Naive thymus-derived CD8-positive, alpha-beta T cell (primary cell): ENCODE data around the gene MEAK7. TPM values are rescaled to one million over a fixed set of nuclear protein-coding genes. Genes with fewer than 3 reads are reported as not detected.

Experiments used
- ATAC-seq, 2 donors: fragments of 150-1000 bp; cut with Tn5 transposase in 1 of 2; sonication (Bioruptor Pico), chemical (Tn5 transposase) in 1 of 2; 1 replicate in 1 of 2; 2 replicates in 1 of 2; pipeline ENCODE4 v1.10.0; 2021; ENCODE audit warnings: mild to moderate bottlenecking in 2 of 2, moderate library complexity in 2 of 2
- POLR2A ChIA-PET: fragments of 350-600 bp; sonication (Branson Sonifier 250); formaldehyde crosslinking; loops from one replicate; lab custom pipeline; 2021; ENCODE audit warnings: antibody characterized with exemption; lab: Charles Lee
- DNase-seq, 10 donors: peaks; one replicate each; pipeline versions ENCODE4 v3.0.0 to v3.0.0-alpha.2; 2020 to 2022
- H3K27ac Mint-ChIP-seq, 10 donors: one replicate each; pipeline ENCODE4 v1.8.0; 2020 to 2022; ENCODE audit warnings: mild to moderate bottlenecking in 10 of 10, mixed read lengths in 10 of 10, moderate library complexity in 4 of 10, inconsistent platforms in 1 of 10
- H3K27me3 Mint-ChIP-seq, 5 donors: one replicate each; pipeline ENCODE4 v1.8.0; 2021 to 2022; ENCODE audit warnings: mixed read lengths in 5 of 5
- H3K36me3 Mint-ChIP-seq, 3 donors: one replicate each; pipeline ENCODE4 v1.8.0; 2020 to 2022; ENCODE audit warnings: mixed read lengths in 3 of 3, mild to moderate bottlenecking in 2 of 3, inconsistent platforms in 1 of 3
- H3K4me1 Mint-ChIP-seq, 4 donors: one replicate each; pipeline ENCODE4 v1.8.0; 2021 to 2022; ENCODE audit warnings: mixed read lengths in 4 of 4
- H3K4me3 Mint-ChIP-seq, 10 donors: one replicate each; pipeline ENCODE4 v1.8.0; 2020 to 2022; ENCODE audit warnings: mild to moderate bottlenecking in 10 of 10, mixed read lengths in 10 of 10, moderate library complexity in 6 of 10, inconsistent platforms in 1 of 10
- H3K9me3 Mint-ChIP-seq, 9 donors: one replicate each; pipeline ENCODE4 v1.8.0; 2020 to 2022; ENCODE audit warnings: mixed read lengths in 9 of 9, mild to moderate bottlenecking in 3 of 9, inconsistent platforms in 1 of 9, moderate library complexity in 1 of 9
- polyA plus RNA-seq, 3 donors: library from polyadenylated mRNA; unstranded; fragments of 300-500 nt; fragmentation: Illumina TruSeq; gene quantifications; one replicate each; pipeline ENCODE4 v1.2.3, GENCODE V29; 2021
- total RNA-seq, 8 experiments: library from RNA in 2 of 8; stranded (reverse) in 2 of 8; gene quantifications; one replicate each; pipeline ENCODE4 v1.2.3 and lab custom pipeline; 2021 to 2026

The MEAK7 gene
- total and polyA plus RNA-seq, 5 experiments from 2014 or later, result 3.7 to 8.9 (median 6.7) TPM

DNA sequence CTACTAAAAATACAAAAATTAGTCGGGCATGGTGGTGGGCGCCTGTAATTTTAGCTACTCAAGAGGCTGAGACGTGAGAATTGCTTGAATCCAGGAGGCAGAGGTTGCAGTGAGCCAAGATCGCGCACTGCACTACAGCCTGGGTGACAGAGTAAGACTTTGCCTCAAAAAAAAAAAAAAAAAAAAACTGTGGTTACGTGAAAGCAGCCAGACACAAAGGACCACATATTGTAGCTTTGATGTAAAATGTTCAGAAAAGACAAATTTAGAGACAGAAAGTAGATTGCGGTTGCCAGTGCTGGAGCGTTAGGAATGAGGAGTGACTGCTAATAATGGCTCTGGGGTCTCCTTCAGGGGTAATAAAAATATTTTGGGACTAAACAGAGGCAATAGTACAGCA lies 4.0 kb upstream of the MEAK7 start:
- peak in 7 of 10 donors; percentile 36 to 65 (median 50) for DNase-seq
- Mint-ChIP-seq H3K27me3 (no peaks in the 10 kb centered on the region), H3K9me3 (no peaks in the 10 kb centered on the region), H3K27ac (peak overlapping the region; percentile 11 to 94 (median 42)), H3K4me3 (peak overlapping the region; percentile 25 to 76 (median 60)), H3K36me3 (no peaks in the 10 kb centered on the region), H3K4me1 (peaks cover 28 to 87% (median 72%) of the 10 kb centered on the region in 4 donors)
- ATAC-seq, result peak; percentile 14 to 40
- POLR2A ChIA-PET, result interaction anchor here (0.7 to 1.6 kb wide), 6 partner anchors 18 to 231 kb away, joined by 3 to 4 read pairs (median 3); no protein-coding TSS in a partner anchor

DNA sequence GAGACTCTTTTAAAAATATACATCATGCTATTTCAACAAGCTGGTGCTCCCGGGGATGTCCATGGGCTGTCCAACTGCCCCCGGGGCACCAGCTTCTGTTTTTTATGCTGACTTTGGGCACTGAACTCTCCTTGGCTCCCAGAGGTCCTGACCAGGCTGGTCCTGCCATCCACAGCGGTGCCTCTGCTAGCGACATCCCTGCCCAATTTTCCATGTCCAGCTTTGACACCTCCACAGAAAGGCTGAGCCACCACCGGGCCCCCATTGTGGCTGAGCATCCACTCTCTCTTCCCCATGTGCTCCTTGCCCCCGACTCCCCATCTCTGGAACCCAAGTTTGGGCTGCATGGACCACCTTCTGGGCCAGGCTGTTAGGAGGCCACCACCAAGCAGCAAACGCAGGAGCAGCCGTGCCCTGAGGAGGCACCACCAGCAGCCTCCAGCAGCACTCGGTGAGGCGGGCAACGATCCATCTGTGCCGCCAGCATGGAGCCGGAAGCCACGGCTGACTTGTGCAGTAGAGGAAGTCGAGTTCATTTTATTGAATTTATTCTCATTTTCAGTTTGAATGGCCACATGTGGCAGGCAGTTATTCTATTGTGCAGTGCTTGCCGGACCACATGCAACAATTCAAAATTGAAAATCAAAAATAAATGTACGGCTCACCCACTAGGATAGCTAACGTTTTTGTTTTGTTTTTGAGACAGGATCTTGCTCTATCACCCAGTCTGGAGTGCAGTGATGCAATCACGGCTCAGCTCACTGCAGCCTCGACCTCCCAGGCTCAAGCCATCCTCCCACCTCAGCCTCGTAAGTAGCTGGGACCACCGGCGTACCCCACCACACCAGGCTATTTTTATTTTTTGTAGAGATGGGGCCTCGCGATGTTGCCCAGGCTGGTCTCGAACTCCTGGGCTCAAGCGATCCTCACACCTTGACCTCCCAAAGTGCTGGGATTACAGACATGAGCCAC lies 2.8 kb upstream of the MEAK7 start:
- POLR2A ChIA-PET, result interaction anchor here (0.8 to 3.1 kb wide), 5 partner anchors 47 to 123 kb away, joined by 3 to 10 read pairs (median 4); partner anchors contain the start of gene COTL1

DNA sequence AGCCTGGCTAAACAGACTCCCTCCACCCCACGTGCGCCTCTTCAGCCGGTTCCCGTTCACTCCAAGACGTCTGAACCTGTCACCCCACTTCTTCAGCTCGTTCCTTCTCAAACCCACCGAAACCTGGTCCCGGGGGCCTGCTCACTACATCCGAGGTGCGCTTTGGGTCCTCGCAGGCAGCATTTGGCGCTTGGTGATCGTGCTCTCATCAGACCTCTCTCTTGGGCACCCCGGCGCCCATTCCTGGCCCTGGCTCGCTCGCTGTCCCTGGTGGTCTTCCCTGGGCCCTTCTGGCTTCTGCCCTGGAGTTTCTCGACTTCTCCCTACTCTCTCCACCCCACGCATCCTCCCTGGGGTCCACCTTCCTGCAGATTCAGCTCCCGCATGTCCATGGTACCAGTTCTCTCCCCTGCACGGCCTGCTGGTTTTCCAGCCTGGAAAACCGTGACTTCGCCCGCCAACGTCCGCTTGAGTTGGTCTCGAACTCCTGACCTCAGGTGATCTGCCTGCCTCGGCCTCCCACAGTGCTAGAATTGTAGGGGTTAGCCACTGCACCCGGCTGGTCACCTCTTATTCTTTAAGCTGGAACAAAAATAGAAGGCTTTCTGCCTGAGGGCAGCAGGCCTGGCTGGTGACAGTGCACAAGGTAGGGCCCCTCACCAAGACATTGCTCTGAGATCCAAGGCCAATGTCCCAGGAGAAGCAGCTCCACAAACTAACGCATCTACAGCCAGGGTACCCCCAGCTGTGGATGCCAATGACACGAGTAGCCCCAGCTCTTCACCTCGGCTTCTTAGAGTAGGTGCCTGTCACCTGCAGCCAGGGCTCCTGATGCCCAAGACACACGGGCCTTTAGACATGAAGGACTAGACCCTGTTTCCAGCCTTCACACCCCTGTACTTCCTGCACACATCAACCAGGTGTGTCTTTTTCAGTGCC lies 1.1 kb upstream of the MEAK7 start:
- DNase-seq (peak in 2 of 10 donors; percentile 15 to 62), ATAC-seq (no peak)
- no peaks in the 10 kb centered on the region for H3K27me3 Mint-ChIP-seq
- POLR2A ChIA-PET, result interaction anchor here (0.5 to 3.1 kb wide), 16 partner anchors 9 to 389 kb away, joined by 3 to 10 read pairs (median 4); partner anchors contain the start of genes COTL1 and MBTPS1
- H3K36me3 Mint-ChIP-seq, result peaks cover 0 to 2% (median 0%) of the 10 kb centered on the region in 3 donors
- H3K4me1 Mint-ChIP-seq, result peaks cover 19 to 71% (median 61%) of the 10 kb centered on the region in 4 donors
- no peaks in the 10 kb centered on the region for H3K9me3 Mint-ChIP-seq
- peak overlapping the region; percentile 63 to 93 (median 82) for H3K27ac Mint-ChIP-seq
- H3K4me3 Mint-ChIP-seq, result peak overlapping the region; percentile 82 to 94 (median 90)

More for the DNA sequence above, 2.8 kb upstream of the MEAK7 start:
- ATAC-seq (no peak), DNase-seq (peak in 1 of 10 donors; percentile 56)
- no peaks in the 10 kb centered on the region for H3K27me3 Mint-ChIP-seq
- H3K36me3 Mint-ChIP-seq, result peaks cover 0 to 2% (median 0%) of the 10 kb centered on the region in 3 donors
- peak overlapping the region in 6 of 10 donors; percentile 4 to 88 (median 56) for H3K27ac Mint-ChIP-seq
- H3K4me3 Mint-ChIP-seq, result peak overlapping the region; percentile 14 to 81 (median 54)
- peaks cover 25 to 87% (median 71%) of the 10 kb centered on the region in 4 donors for H3K4me1 Mint-ChIP-seq
- no peaks in the 10 kb centered on the region for H3K9me3 Mint-ChIP-seq

DNA sequence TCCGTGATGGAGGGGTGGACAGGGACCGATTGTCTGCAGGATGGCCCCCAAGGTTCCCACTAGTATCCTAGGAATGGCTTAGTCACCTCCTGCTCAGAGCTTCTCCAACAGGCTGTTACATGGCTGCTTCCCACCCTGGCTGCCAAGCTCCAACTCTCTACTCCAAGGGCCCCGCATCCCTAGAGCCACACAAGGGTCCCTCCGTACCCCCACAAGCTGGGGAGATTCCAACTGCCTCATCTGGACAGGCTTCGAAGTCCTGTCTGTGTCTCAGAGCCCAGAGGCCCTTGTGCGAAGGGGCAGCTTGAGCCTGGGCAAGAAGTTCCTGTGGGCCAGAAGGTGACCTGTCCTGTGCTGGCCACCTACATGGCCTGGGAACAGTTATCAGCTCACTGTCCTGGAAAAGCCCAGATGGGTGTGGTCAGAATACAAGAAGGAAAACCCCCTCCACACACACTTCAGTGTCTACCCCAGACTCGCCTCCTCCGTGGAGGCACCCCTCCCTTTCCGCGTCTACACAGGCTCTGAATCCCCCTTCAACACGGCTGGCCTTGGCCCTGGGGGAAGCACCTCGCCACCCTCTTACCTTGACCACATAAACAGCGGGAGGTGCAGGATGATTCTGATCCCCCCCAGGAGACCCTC lies 586 bp downstream of the MEAK7 start:
- H3K27me3 Mint-ChIP-seq, result no peaks in the 10 kb centered on the region
- ATAC-seq (peak; percentile 2), DNase-seq (peak in 2 of 10 donors; percentile 34 to 45)
- POLR2A ChIA-PET, result interaction anchor here (0.6 to 2.3 kb wide), 2 partner anchors 96 to 517 kb away, joined by 4 to 9 read pairs; no protein-coding TSS in a partner anchor
- no peaks in the 10 kb centered on the region for H3K9me3 Mint-ChIP-seq
- peak overlapping the region in 8 of 10 donors; percentile 37 to 92 (median 72) for H3K27ac Mint-ChIP-seq
- peaks cover 19 to 61% (median 56%) of the 10 kb centered on the region in 4 donors for H3K4me1 Mint-ChIP-seq
- H3K4me3 Mint-ChIP-seq, result peak overlapping the region; percentile 61 to 94 (median 84)
- H3K36me3 Mint-ChIP-seq, result peaks cover 0 to 10% (median 0%) of the 10 kb centered on the region in 3 donors

DNA sequence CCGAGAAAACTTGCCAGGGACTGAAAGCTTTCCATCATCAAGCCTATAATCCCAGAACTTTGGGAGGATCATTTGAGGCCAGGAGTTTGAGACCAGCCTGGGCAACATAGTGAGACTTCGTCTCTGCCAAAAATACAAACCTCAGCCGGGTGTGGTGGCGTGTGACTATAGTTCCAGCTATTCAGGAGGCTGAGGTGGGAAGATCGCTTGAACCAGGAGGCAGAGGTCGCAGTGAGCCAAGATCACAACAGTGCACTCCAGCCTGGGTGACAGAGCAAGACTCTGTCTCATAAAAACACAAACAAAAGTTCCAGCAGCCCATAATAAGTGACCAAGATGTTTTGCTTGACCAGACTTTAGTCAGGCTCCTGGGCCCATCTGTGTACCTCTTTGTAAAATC lies 1.9 kb downstream of the MEAK7 start:
- no peak for ATAC-seq
- no peaks in the 10 kb centered on the region for H3K27me3 Mint-ChIP-seq
- peaks cover 14 to 48% (median 44%) of the 10 kb centered on the region in 4 donors for H3K4me1 Mint-ChIP-seq
- peak overlapping the region in 1 of 10 donors; percentile 11 for H3K27ac Mint-ChIP-seq
- peak in 1 of 10 donors; percentile 4 for DNase-seq
- POLR2A ChIA-PET, result interaction anchor here (0.6 kb wide), 1 partner anchor 52 kb away, joined by 6 read pairs; no protein-coding TSS in a partner anchor
- H3K36me3 Mint-ChIP-seq, result peaks cover 0 to 17% (median 3%) of the 10 kb centered on the region in 3 donors
- H3K4me3 Mint-ChIP-seq, result peak overlapping the region in 5 of 10 donors; percentile 11 to 43 (median 32)
- no peaks in the 10 kb centered on the region for H3K9me3 Mint-ChIP-seq

DNA sequence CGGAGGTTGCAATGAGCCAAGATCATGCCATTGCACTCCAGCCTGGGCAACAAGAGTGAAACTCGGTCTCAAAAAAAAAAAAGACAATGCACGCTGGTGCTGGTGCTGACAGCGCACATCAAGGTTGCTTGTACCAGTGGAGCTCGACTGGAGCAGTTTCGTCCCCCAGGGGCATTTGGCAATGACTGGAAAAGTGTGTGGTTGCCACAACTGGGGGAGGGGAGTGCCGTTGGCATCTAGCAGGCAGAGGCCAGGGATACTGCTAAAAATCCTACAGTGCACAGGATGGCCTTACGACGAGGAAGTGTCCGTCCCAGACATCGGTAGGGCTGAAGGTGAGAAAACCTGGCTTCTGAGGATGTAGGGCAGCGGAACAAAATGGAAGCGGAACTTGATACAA lies 2.4 kb downstream of the MEAK7 start:
- Mint-ChIP-seq H3K4me3 (peak overlapping the region in 2 of 10 donors; percentile 15 to 40), H3K4me1 (peaks cover 12 to 43% (median 39%) of the 10 kb centered on the region in 4 donors), H3K9me3 (no peaks in the 10 kb centered on the region), H3K27ac (no peak overlapping the region), H3K27me3 (no peaks in the 10 kb centered on the region), H3K36me3 (peaks cover 0 to 22% (median 3%) of the 10 kb centered on the region in 3 donors)
- no peak for ATAC-seq
- POLR2A ChIA-PET, result interaction anchor here (0.6 kb wide), 1 partner anchor 52 kb away, joined by 6 read pairs; no protein-coding TSS in a partner anchor
- DNase-seq, result peak in 1 of 10 donors; percentile 22

DNA sequence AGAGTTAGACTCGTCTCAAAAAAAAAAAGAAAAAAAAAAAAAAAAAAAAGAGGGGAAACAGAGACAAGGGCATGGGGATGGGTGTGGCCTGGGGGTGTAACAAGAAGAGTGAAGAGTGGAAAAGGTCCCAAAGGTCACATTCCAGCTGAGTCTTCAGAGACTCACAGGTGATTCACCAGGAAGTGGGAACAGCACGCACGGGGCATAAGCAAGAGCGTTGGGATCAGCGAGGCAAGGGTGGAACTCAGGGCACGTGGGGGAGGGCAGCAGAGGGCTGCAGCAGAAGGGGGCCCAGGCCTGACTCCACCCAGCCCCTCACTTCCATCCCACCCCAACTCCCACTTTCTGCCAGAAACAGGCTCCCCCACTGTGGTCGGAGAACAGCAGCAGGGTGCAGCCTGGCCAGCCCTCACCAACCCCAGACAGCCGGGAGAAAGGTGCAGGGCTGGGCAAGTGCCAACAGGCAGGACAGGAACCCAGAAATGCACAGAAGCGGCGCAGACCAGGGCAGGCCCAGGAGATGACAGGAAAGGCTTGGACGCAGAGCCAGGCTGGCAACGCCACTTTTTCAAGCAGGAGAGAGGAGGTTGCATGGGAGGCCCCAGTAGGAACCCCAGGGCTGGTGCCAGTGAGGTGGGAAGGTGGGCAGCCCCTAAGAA lies 3.3 kb downstream of the MEAK7 start:
- peak overlapping the region in 2 of 10 donors; percentile 22 to 52 for H3K27ac Mint-ChIP-seq
- ATAC-seq (no peak), DNase-seq (peak in 1 of 10 donors; percentile 4)
- H3K4me1 Mint-ChIP-seq, result peaks cover 11 to 35% (median 33%) of the 10 kb centered on the region in 4 donors
- peak overlapping the region in 1 of 10 donors; percentile 52 for H3K4me3 Mint-ChIP-seq
- H3K27me3 Mint-ChIP-seq, result no peaks in the 10 kb centered on the region
- peaks cover 6 to 30% (median 8%) of the 10 kb centered on the region in 3 donors for H3K36me3 Mint-ChIP-seq
- no peaks in the 10 kb centered on the region for H3K9me3 Mint-ChIP-seq
- POLR2A ChIA-PET, result no interaction called here

DNA sequence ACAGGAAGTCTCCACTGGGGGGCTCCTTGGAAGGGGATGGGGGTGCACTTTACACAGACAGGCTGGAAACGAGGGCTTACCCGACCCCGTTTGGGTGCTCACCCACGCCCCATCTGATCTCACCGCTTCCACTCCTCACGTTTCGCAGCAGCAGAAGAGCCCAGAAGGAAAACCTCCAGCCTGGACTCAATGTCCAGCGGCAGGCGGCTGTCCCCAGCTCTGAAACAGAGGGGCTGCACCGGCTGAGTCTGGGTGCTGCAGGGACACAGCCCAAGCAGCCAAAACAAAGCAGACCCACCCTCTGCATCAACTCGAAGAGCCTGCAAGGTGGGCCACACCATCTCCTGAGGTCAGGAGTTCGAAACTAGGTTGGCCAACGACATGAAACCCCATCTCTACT lies 3.9 kb downstream of the MEAK7 start:
- DNase-seq (peak in 1 of 10 donors; percentile 37), ATAC-seq (no peak)
- H3K36me3 Mint-ChIP-seq, result peaks cover 7 to 35% (median 12%) of the 10 kb centered on the region in 3 donors
- no peaks in the 10 kb centered on the region for H3K9me3 Mint-ChIP-seq
- H3K4me3 Mint-ChIP-seq, result no peak overlapping the region
- H3K27me3 Mint-ChIP-seq, result no peaks in the 10 kb centered on the region
- peaks cover 11 to 28% (median 26%) of the 10 kb centered on the region in 4 donors for H3K4me1 Mint-ChIP-seq
- POLR2A ChIA-PET, result no interaction called here
- no peak overlapping the region for H3K27ac Mint-ChIP-seq

DNA sequence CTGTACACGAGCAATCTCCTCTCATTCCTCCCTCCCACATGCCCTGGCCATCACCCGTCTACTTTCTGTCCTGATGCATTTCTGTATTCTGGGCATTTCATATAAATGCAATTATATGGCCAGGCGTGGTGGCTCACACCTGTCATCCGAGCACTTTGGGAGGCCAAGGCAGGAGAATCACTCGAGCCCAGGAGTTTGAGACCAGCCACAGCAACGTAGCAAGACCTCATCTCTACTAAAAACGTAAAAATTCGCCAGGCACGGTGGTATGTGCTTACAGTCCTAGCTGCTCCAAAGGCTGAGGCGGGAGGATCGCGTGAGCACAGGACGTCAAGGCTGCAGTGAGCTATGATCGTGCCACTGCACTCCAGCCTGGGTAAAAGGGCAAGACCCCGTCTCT lies 4.8 kb downstream of the MEAK7 start:
- POLR2A ChIA-PET, result no interaction called here
- H3K27ac Mint-ChIP-seq, result no peak overlapping the region
- peak in 1 of 10 donors; percentile 46 for DNase-seq
- H3K4me3 Mint-ChIP-seq, result no peak overlapping the region
- H3K9me3 Mint-ChIP-seq, result no peaks in the 10 kb centered on the region
- H3K4me1 Mint-ChIP-seq, result peaks cover 8 to 20% (median 17%) of the 10 kb centered on the region in 4 donors
- peaks cover 11 to 44% (median 19%) of the 10 kb centered on the region in 3 donors for H3K36me3 Mint-ChIP-seq
- H3K27me3 Mint-ChIP-seq, result no peaks in the 10 kb centered on the region
- no peak for ATAC-seq

DNA sequence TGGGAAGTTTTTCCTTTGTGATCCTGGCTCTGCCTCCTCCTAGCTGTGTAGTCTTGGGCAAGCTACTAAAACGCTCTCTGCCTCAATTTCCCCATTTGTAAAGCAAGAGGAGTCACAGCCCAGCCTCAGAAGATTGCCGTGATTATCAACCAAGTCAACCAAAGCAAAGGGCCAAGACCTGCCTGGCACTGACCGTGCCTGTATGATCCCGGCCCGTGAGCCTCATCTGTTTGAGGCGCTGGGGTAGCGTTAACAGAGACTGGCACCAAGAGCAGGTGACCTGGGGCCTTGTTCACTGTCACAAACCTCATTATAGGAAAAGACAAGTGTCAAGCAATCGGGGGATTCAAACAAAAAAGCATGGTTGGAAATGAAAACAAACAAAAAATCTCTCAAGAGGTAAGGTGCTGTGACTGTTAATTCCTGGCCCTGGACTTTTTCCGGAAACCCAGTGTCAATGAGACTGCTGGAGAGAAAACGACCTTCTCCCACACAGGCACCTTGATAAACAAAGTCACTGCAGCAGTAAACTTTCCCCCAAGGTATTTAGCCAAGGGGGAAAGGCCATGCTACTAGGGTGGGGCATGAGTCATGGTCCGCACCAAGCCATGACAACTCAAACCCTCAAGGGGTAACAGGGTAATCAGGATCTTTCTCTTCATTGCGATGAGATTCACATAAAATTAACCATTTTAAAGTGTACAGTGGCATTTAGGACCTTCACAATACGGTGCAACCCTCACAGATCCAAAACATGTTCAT lies 5.4 kb downstream of the MEAK7 start:
- no peak overlapping the region for H3K27ac Mint-ChIP-seq
- H3K4me3 Mint-ChIP-seq, result no peak overlapping the region
- H3K27me3 Mint-ChIP-seq, result no peaks in the 10 kb centered on the region
- peaks cover 17 to 50% (median 25%) of the 10 kb centered on the region in 3 donors for H3K36me3 Mint-ChIP-seq
- H3K9me3 Mint-ChIP-seq, result peaks cover 0 to 4% (median 0%) of the 10 kb centered on the region in 9 donors
- DNase-seq, result peak in 1 of 10 donors; percentile 11
- no peak for ATAC-seq
- H3K4me1 Mint-ChIP-seq, result peaks cover 6 to 16% (median 12%) of the 10 kb centered on the region in 4 donors
- POLR2A ChIA-PET, result no interaction called here
